ENCODE measurements around the gene DDX59. TPM values are rescaled to one million over a fixed set of nuclear protein-coding genes. Genes with fewer than 3 reads are reported as not detected.

Gene DDX59
- 19.6 TPM for total RNA-seq
- long read RNA-seq, transcript DDX59-201 (8 exons, 2,289 nt) = major isoform, 16 of 30 reads
- long read RNA-seq, partial matches to known transcripts = 7 of 30 reads
- long read RNA-seq, other reads (novel, unspliced or antisense) = 7 of 30 reads

DNA sequence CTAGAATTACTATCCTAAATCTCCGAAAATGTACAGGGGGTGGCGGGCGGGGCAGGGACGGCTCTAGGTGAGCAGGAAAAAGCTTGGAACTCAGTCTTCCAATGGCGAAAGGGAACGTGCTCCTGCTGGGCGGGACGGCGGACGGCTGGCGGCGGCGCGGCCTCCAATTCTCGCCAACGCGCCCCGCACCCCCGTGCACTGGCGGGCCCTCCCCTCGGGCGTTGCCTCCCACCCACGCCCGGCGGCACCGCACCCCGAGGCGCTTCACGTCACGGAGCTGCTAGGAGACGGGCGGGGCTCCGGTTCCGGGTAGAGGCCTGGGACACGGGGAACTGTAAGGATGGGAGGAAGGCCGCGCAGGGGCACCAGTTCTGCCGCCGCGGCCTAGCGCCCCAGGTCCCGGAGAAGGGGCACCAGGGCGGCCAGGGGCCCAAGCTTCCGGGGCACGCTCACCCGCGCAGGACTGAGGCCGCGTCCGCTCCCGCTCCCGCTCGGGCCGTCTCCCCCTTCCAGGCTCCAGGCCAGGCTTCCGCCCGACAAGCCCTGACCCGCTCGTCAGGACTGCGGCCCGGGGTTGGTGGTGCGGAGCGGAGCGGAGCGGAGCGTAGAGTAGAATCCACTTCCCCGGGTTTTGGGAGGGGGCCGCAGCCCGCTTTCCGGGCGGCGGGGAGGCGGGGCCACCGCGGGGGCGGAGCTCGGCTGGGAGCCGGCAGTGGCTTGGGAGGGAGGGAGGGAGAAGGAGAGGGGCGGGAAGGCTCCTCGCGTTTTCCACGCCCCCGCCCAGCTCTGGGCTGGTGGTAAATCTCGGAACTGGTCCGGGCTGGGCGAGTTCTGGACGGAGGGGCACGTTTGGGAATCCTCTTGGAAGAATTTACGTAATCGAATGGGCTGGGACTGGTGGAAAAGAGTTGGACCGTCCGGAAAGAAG lies at the start of gene DDX59:
DDX59 (minus strand) TSS at position 594 of the 928 bp plus-strand sequence. CDS start 3,167 bp downstream, outside the sequence.
- intact Hi-C loops (cut with DNase I) = no loop called here
- TF ChIP-seq, protein P1, sequence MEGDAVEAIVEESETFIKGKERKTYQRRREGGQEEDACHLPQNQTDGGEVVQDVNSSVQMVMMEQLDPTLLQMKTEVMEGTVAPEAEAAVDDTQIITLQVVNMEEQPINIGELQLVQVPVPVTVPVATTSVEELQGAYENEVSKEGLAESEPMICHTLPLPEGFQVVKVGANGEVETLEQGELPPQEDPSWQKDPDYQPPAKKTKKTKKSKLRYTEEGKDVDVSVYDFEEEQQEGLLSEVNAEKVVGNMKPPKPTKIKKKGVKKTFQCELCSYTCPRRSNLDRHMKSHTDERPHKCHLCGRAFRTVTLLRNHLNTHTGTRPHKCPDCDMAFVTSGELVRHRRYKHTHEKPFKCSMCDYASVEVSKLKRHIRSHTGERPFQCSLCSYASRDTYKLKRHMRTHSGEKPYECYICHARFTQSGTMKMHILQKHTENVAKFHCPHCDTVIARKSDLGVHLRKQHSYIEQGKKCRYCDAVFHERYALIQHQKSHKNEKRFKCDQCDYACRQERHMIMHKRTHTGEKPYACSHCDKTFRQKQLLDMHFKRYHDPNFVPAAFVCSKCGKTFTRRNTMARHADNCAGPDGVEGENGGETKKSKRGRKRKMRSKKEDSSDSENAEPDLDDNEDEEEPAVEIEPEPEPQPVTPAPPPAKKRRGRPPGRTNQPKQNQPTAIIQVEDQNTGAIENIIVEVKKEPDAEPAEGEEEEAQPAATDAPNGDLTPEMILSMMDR (IDR thresholded peaks at IDR 0.05) = no peak
- peaks cover 6% of the 10 kb centered on the region for H3K36me3 ChIP-seq
- peaks cover 17% of the 10 kb centered on the region for H3K4me1 ChIP-seq
- no peaks in the 10 kb centered on the region for H3K9me3 ChIP-seq
- peak; percentile 97 to 99 for ATAC-seq
- peak within 1 kb of the TSS; percentile 99 for H3K27ac ChIP-seq
- H3K27me3 ChIP-seq (ENCODE audit: low read depth) = no peaks in the 10 kb centered on the region
- DNase-seq = peak; percentile 98
- H3K4me3 ChIP-seq = peak within 1 kb of the TSS; percentile 72

DNA sequence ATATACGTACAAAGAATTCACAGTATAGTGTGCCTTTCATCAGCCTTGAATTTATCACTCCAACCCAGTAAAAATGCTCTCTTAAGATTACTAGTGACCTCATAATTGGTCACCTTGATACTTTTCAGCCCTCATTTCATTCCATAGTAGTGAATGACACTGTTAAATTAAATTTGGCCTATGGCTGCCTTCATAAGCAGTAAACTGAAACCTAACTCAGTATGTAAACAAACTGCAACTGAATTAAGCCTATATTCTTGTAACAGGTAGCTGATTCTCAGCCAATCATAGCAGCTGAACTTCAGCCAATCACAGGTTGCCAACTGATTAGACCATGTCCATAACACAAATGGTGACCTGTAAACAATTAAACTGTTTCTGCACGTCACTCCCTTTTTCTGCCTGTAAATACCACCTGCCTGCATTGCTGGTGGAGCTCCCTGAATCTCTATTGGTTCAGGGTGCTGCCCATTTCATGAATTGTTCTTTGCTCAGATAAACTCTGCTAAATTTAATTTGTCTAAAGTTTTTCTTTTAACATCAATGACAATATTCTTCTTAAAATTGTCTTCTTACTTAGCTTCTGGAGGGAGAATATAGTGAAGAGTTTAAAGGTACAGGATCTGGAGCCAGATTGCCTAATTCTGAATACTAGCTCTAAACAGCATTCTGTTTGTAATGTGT lies 44.9 kb upstream of the DDX59 start:
- intact Hi-C loops (cut with DNase I) = no loop called here
- no peaks in the 10 kb centered on the region for H3K4me1 ChIP-seq
- H3K4me3 ChIP-seq = no peak overlapping the region
- no peak overlapping the region for H3K27ac ChIP-seq
- TF ChIP-seq, protein P1 (IDR thresholded peaks at IDR 0.05) = no peak
- H3K36me3 ChIP-seq = no peaks in the 10 kb centered on the region
- H3K9me3 ChIP-seq = no peaks in the 10 kb centered on the region
- DNase-seq (no peak), ATAC-seq (no peak)
- no peaks in the 10 kb centered on the region for H3K27me3 ChIP-seq (ENCODE audit: low read depth)

DNA sequence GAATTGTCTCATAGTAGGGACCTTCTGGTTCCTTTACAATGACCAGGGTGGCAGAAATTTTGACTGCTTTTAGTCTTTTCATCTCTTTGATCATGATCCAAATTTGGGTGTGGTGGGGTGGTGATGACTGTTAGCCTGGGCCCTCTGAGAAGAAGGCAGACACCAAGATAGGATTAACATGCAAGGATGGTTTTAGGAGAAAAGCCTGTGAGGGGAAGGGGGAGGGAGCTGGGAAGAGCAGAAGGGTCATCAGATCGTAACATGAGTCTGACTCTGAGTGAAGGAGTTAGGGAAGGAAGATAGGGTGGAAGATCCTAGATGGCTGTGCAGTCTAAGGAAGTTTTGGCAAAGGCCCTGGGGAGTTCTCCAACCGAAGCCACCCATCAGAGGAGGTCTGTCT lies 40.5 kb upstream of the DDX59 start:
- no peaks in the 10 kb centered on the region for H3K27me3 ChIP-seq (ENCODE audit: low read depth)

DNA sequence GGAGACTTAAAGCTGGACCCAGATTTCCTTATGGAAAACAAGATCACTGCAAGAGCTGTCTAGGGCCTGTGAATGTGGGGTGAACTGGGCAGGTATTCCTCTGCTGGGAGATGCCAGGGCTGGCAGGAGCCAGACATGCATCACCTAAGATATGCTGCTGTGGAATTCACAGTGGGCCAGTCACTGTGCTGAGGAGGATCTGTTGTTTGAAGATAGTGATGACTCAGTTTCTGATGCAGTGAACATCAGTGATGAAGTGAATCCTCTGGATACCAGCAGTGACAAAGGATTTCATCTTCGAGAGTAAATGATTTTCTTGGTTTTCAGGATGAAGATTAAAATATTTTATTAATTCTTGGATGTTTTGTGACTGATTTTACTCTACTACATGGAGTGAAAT lies 39.1 kb upstream of the DDX59 start:
- no peak overlapping the region for H3K27ac ChIP-seq
- no peak overlapping the region for H3K4me3 ChIP-seq
- TF ChIP-seq, protein P1 (IDR thresholded peaks at IDR 0.05) = no peak
- intact Hi-C loops (cut with DNase I) = no loop called here
- no peaks in the 10 kb centered on the region for H3K36me3 ChIP-seq
- H3K27me3 ChIP-seq (ENCODE audit: low read depth) = no peaks in the 10 kb centered on the region
- ATAC-seq (no peak), DNase-seq (no peak)
- no peaks in the 10 kb centered on the region for H3K9me3 ChIP-seq
- H3K4me1 ChIP-seq = no peaks in the 10 kb centered on the region

More for the DNA sequence above, 40.5 kb upstream of the DDX59 start:
- no peak overlapping the region for H3K4me3 ChIP-seq
- H3K4me1 ChIP-seq = no peaks in the 10 kb centered on the region
- DNase-seq (no peak), ATAC-seq (no peak)
- TF ChIP-seq, protein P1 (IDR thresholded peaks at IDR 0.05) = no peak
- H3K9me3 ChIP-seq = no peaks in the 10 kb centered on the region
- intact Hi-C loops (cut with DNase I) = no loop called here
- H3K27ac ChIP-seq = no peak overlapping the region
- H3K36me3 ChIP-seq = no peaks in the 10 kb centered on the region

DNA sequence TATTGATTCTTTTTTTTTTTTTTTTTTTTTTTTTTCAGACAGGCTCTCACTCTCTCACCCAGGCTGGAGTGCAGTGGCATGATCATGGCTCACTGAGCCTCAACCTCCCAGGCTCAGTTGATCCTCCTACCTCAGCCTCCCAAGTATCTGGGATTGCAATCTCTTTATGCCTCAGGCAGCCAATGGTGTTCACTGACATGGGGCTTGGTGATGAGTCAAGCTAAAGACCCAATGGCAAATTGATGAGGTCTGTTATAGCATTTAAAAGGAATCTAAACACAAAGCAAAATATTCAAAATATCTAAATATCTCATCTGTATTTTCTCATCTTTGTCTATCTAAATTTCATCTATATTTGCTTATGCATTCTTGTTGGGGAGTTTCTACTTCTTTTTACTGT lies 38.5 kb upstream of the DDX59 start:
- DNase-seq = no peak
- Histone ChIP-seq H3K4me1 (no peaks in the 10 kb centered on the region), H3K27me3 (ENCODE audit: low read depth) (no peaks in the 10 kb centered on the region), H3K27ac (no peak overlapping the region), H3K36me3 (no peaks in the 10 kb centered on the region), H3K9me3 (no peaks in the 10 kb centered on the region), H3K4me3 (no peak overlapping the region)
- no peak for ATAC-seq
- TF ChIP-seq, protein P1 (IDR thresholded peaks at IDR 0.05) = no peak
- intact Hi-C loops (cut with DNase I) = no loop called here

Measured in lower lobe of right lung (tissue), 2 donors.